H7 (cell line): Measurements from ENCODE around the gene ARHGEF10L. TPM values are rescaled to one million over a fixed set of nuclear protein-coding genes. Genes with fewer than 3 reads are reported as not detected.

Source experiments
- DNase-seq: peaks from one replicate; pipeline ENCODE4 v3.0.0; 2012
- H3K27me3 ChIP-seq: 2 replicates; pipeline ENCODE4 v1.6.0; 2011; ENCODE audit warnings: mild to moderate bottlenecking, low read length; ENCODE audit not compliant: control insufficient read depth, insufficient read depth
- H3K36me3 ChIP-seq: replicated peaks from 2 replicates; pipeline ENCODE4 v1.5.1; 2011; ENCODE audit warnings: low read length; ENCODE audit not compliant: control insufficient read depth, insufficient read depth
- H3K4me3 ChIP-seq: 2 replicates; pipeline ENCODE4 v1.5.1; 2011; ENCODE audit warnings: low read depth, mild to moderate bottlenecking, control low read depth, low read length, moderate library complexity; ENCODE audit not compliant: insufficient read depth
- total RNA-seq: library from RNA; depleted of rRNA; stranded (reverse); fragments of >200 nt; shearing (Covaris generic); gene quantifications from 2 replicates; pipeline ENCODE4 v1.2.3, GENCODE V29; 2014

ARHGEF10L gene
- total RNA-seq, 1 experiment from 2014 or later: 54.8 TPM

GRCh38 chr1:17710889-17711576 lies 171.5 kb downstream of the ARHGEF10L start:
- Histone ChIP-seq H3K36me3 (no peaks in the 10 kb centered on the region), H3K27me3 (no peaks in the 10 kb centered on the region; the same call in 1 of the 2 replicates), H3K4me3 (no peak overlapping the region)
- no peak for DNase-seq

GRCh38 chr1:17711577-17711910 lies 172.0 kb downstream of the ARHGEF10L start:
- Histone ChIP-seq H3K27me3 (no peaks in the 10 kb centered on the region; the same call in 1 of the 2 replicates), H3K36me3 (no peaks in the 10 kb centered on the region), H3K4me3 (no peak overlapping the region)
- DNase-seq: no peak

GRCh38 chr1:17711941-17712340 lies 172.4 kb downstream of the ARHGEF10L start:
- no peak overlapping the region for H3K4me3 ChIP-seq
- no peak for DNase-seq
- no peaks in the 10 kb centered on the region; the same call in 1 of the 2 replicates for H3K27me3 ChIP-seq
- H3K36me3 ChIP-seq: no peaks in the 10 kb centered on the region

GRCh38 chr1:17713993-17714392 lies 174.5 kb downstream of the ARHGEF10L start:
- no peak for DNase-seq
- Histone ChIP-seq H3K27me3 (no peaks in the 10 kb centered on the region), H3K4me3 (no peak overlapping the region), H3K36me3 (no peaks in the 10 kb centered on the region)

- H3K36me3 ChIP-seq: no peaks in the 10 kb centered on the region
- H3K27me3 ChIP-seq: no peaks in the 10 kb centered on the region
- DNase-seq: no peak
These were observed 178.4 kb downstream of the ARHGEF10L start for GRCh38 chr1:17717594-17718535.

GRCh38 chr1:17719874-17720273 lies 180.4 kb downstream of the ARHGEF10L start:
- Histone ChIP-seq H3K27me3 (no peaks in the 10 kb centered on the region), H3K4me3 (no peak overlapping the region), H3K36me3 (no peaks in the 10 kb centered on the region)
- no peak for DNase-seq

More at GRCh38 chr1:17717594-17718535, 178.4 kb downstream of the ARHGEF10L start:
- H3K4me3 ChIP-seq: no peak overlapping the region

GRCh38 chr1:17721444-17721843 lies 181.9 kb downstream of the ARHGEF10L start:
- no peak overlapping the region for H3K4me3 ChIP-seq
- no peak for DNase-seq
- H3K27me3 ChIP-seq: no peaks in the 10 kb centered on the region
- no peaks in the 10 kb centered on the region for H3K36me3 ChIP-seq

DNA sequence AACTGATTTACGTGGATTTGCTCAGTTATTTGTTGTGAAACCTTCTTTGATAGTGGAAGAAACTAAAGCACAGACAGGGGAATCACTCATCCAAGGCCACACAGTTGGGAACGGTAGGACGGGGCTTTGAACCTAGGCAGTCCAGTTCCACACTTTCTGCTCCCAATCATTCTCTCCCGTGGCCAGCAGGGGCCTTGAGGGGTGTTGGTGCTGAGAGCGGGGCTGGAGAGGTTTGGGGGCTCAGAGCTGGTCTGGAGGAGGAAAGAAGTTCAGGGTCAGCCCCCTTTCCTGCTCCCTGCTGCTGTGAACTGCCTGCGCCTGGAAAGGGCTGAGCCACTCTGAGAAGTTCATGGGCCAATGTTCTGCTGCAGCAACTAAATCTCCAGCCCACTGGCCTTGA lies 184.2 kb downstream of the ARHGEF10L start:
- no peaks in the 10 kb centered on the region for H3K36me3 ChIP-seq
- no peaks in the 10 kb centered on the region for H3K27me3 ChIP-seq
- no peak overlapping the region for H3K4me3 ChIP-seq
- peak; percentile 50 for DNase-seq

- Histone ChIP-seq H3K27me3 (no peaks in the 10 kb centered on the region), H3K36me3 (no peaks in the 10 kb centered on the region), H3K4me3 (no peak overlapping the region)
- DNase-seq: no peak
These were observed 184.7 kb downstream of the ARHGEF10L start for GRCh38 chr1:17724150-17724549.

DNA sequence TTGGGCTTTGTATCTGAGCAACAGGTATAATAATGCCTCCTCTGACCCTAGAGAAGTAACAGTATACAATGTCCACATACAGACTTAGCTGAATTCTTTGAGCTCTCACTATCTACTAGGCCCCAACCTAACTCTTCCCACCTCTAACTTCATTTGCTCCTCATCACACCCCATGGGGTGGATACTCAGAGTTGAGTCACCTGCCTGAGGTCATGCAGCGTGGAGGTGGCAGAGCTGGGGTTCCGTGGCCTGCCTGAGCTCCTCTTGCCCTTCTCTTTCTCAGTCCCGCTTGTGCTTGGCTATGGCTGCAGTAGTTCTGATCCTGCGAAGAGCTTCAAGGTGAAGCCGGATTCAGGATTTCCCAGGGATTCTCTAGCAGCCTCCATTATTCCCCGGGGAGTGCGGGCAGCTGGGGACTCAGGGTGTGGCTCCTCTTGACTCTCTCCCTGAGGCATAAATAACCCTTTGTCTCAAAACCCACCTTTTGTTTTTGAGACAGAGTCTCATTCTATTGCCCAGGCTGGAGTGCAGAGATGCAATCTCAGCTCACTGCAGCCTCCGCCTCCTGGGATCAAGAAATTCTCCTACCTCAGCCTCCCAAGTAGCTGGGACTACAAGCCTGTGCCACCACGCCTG lies 185.7 kb downstream of the ARHGEF10L start:
- DNase-seq: no peak
- Histone ChIP-seq H3K27me3 (no peaks in the 10 kb centered on the region), H3K36me3 (no peaks in the 10 kb centered on the region), H3K4me3 (no peak overlapping the region)

DNA sequence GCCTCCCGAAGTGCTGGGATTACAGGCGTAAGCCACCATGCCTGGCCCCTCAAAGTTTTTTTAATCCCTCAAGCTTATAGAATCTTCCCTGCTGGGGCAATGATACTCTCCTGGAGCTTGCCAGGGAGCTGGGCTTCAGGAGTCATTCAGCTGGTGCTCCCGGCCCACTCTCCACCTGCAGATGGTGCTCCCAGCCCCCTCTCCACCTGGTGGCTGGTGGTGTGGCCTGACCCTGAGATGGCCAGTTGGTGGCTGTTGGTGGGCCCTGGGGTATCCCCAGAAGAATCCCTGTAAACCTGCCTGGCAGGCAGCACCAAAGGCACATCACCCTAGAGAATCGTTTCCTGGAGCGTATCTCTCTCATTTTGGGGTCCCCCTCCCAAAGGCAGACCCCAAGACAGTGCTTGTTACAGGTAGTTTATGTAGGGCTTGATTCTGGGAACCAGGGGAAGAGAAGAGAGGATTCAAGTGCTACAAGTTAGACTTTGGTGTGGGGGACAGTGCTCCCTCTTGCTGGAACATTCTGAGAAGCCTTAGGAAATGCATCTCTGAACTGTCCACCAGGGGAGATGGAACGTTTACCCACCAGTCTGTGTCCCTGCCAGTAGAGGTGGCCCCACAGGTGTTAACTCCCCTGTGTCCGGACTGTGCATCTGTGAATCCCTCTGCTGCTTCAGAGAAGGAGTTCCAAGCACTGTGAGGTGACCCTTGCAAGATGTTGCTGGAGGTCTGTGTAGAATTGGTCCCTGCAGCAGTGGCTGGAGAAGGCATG lies 186.5 kb downstream of the ARHGEF10L start:
- H3K36me3 ChIP-seq: no peaks in the 10 kb centered on the region; the same call in 1 of the 2 replicates
- peak; percentile 38 for DNase-seq
- no peaks in the 10 kb centered on the region for H3K27me3 ChIP-seq
- no peak overlapping the region for H3K4me3 ChIP-seq

DNA sequence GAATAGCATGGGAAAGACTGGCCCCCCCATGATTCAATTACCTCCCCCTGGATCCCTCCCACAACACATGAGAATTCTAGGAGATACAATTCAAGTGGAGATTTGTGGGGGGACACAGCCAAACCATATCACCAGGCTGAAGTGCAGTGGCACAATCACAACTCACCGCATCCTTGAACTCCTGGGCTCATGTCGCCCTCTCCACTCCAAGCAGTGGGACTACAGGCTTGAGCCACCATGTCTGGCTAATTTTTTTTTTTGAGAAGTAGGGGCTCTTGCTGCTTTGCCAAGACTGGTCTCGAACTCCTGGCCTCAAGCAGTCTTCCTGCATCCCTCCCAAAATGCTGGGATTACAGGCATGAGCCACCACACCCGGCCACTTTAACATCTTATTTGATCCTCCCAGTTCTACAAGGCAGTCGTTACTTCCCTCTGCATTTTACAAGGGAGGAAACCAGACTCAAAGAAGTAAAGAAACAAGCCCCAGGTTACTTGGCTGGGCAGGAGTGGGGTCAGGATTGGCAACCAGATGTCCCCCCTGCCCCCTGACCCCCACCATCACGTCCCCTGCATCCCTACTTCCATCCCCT lies 188.7 kb downstream of the ARHGEF10L start:
- Histone ChIP-seq H3K36me3 (no peaks in the 10 kb centered on the region; the same call in 1 of the 2 replicates), H3K27me3 (no peaks in the 10 kb centered on the region), H3K4me3 (no peak overlapping the region)
- DNase-seq: no peak

GRCh38 chr1:17729248-17729647 lies 189.8 kb downstream of the ARHGEF10L start:
- no peak for DNase-seq
- H3K27me3 ChIP-seq: no peaks in the 10 kb centered on the region
- no peak overlapping the region for H3K4me3 ChIP-seq
- H3K36me3 ChIP-seq: no peaks in the 10 kb centered on the region; the same call in 1 of the 2 replicates

GRCh38 chr1:17729909-17730308 lies 190.4 kb downstream of the ARHGEF10L start:
- no peaks in the 10 kb centered on the region for H3K27me3 ChIP-seq
- no peak overlapping the region for H3K4me3 ChIP-seq
- peak; percentile 51 for DNase-seq

More at GRCh38 chr1:17729909-17730308, 190.4 kb downstream of the ARHGEF10L start:
- H3K36me3 ChIP-seq: no peaks in the 10 kb centered on the region; the same call in 1 of the 2 replicates
